Measurements from ENCODE around the gene ADCY2. TPM values are rescaled to one million over a fixed set of nuclear protein-coding genes. Genes with fewer than 3 reads are reported as not detected.

Gene ADCY2
- total and polyA plus RNA-seq, 7 experiments from 2014 or later: not detected

- Histone ChIP-seq H3K4me3 (ENCODE audit: low read length) (no peak overlapping the region), H3K9me3 (ENCODE audit: control insufficient read depth in 2 of 3, low read length in 3 of 3) (no peaks in the 10 kb centered on the region), H3K27ac (ENCODE audit: low read depth, low read length) (no peak overlapping the region), H3K36me3 (ENCODE audit: control insufficient read depth in 2 of 3, insufficient read depth in 3 of 3, low read length in 3 of 3) (no peaks in the 10 kb centered on the region), H3K27me3 (ENCODE audit: control insufficient read depth in 2 of 2, insufficient read depth in 2 of 2, low read length in 2 of 2) (no peaks in the 10 kb centered on the region), H3K4me1 (ENCODE audit: control insufficient read depth in 2 of 2, insufficient read depth in 2 of 2, low read length in 2 of 2) (no peaks in the 10 kb centered on the region)
- ATAC-seq: no peak
- DNase-seq: no peak
- Mint-ChIP-seq H3K4me1 (no peaks in the 10 kb centered on the region), H3K27me3 (peaks cover 0 to under 1% (median 0%) of the 10 kb centered on the region in 5 donors), H3K27ac (no peak overlapping the region), H3K36me3 (no peaks in the 10 kb centered on the region), H3K4me3 (no peak overlapping the region), H3K9me3 (peaks cover 0 to 10% (median 2%) of the 10 kb centered on the region in 11 donors)
- intact Hi-C loops (cut with micrococcal nuclease): no loop called here
- POLR2A ChIA-PET: no interaction called here
- CTCF ChIA-PET: no interaction called here
Observed at GRCh38 chr5:7435503-7435902, 39.6 kb downstream of the ADCY2 start.

DNA sequence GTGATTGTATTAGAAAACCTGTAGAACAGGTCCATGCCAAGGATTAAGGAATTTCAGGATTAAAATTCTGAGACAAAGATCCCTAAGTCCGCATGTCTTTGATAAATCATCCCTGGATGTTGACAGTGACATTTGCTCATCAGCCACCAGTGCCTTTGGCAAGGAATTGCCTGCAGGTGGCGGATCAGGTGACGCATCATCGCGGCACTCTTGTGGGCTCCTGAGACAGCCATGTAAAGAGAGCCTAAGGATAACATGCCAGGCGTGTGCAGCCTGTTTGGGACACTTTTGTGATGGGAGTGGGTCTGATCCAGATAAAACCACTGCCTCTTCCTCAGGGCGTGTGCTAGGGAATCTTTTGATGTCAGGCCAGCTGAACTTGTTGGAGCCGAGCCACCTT, 40.6 kb downstream of the ADCY2 start:
- no peak overlapping the region for H3K27ac Mint-ChIP-seq
- no peaks in the 10 kb centered on the region for H3K4me1 Mint-ChIP-seq
- DNase-seq (no peak), ATAC-seq (no peak)
- H3K4me3 ChIP-seq (ENCODE audit: low read length): no peak overlapping the region
- no peaks in the 10 kb centered on the region for H3K27me3 ChIP-seq (ENCODE audit: control insufficient read depth in 2 of 2, insufficient read depth in 2 of 2, low read length in 2 of 2)
- no peaks in the 10 kb centered on the region for H3K36me3 Mint-ChIP-seq
- peaks cover 0 to 5% (median 0%) of the 10 kb centered on the region in 5 donors for H3K27me3 Mint-ChIP-seq
- H3K9me3 ChIP-seq (ENCODE audit: control insufficient read depth in 2 of 3, low read length in 3 of 3): no peaks in the 10 kb centered on the region
- no peaks in the 10 kb centered on the region for H3K36me3 ChIP-seq (ENCODE audit: control insufficient read depth in 2 of 3, insufficient read depth in 3 of 3, low read length in 3 of 3)
- H3K4me3 Mint-ChIP-seq: no peak overlapping the region
- ChIA-PET POLR2A (no interaction called here), CTCF (no interaction called here)
- no peak overlapping the region for H3K27ac ChIP-seq (ENCODE audit: low read depth, low read length)
- H3K9me3 Mint-ChIP-seq: peaks cover 0 to 10% (median 3%) of the 10 kb centered on the region in 11 donors
- intact Hi-C loops (cut with micrococcal nuclease): no loop called here
- no peaks in the 10 kb centered on the region for H3K4me1 ChIP-seq (ENCODE audit: control insufficient read depth in 2 of 2, insufficient read depth in 2 of 2, low read length in 2 of 2)

GRCh38 chr5:7437836-7438235, 41.9 kb downstream of the ADCY2 start:
- Mint-ChIP-seq H3K36me3 (no peaks in the 10 kb centered on the region), H3K27ac (no peak overlapping the region), H3K4me3 (no peak overlapping the region), H3K9me3 (peaks cover 0 to 10% (median 3%) of the 10 kb centered on the region in 11 donors), H3K4me1 (no peaks in the 10 kb centered on the region), H3K27me3 (peaks cover 0 to 5% (median 0%) of the 10 kb centered on the region in 5 donors)
- intact Hi-C loops (cut with micrococcal nuclease): no loop called here
- CTCF ChIA-PET: no interaction called here
- Histone ChIP-seq H3K27me3 (ENCODE audit: control insufficient read depth in 2 of 2, insufficient read depth in 2 of 2, low read length in 2 of 2) (no peaks in the 10 kb centered on the region), H3K36me3 (ENCODE audit: control insufficient read depth in 2 of 3, insufficient read depth in 3 of 3, low read length in 3 of 3) (no peaks in the 10 kb centered on the region), H3K9me3 (ENCODE audit: control insufficient read depth in 2 of 3, low read length in 3 of 3) (no peaks in the 10 kb centered on the region), H3K27ac (ENCODE audit: low read depth, low read length) (no peak overlapping the region), H3K4me1 (ENCODE audit: control insufficient read depth in 2 of 2, insufficient read depth in 2 of 2, low read length in 2 of 2) (no peaks in the 10 kb centered on the region), H3K4me3 (ENCODE audit: low read length) (no peak overlapping the region)
- ATAC-seq: no peak
- no peak for DNase-seq
- POLR2A ChIA-PET: no interaction called here

DNA sequence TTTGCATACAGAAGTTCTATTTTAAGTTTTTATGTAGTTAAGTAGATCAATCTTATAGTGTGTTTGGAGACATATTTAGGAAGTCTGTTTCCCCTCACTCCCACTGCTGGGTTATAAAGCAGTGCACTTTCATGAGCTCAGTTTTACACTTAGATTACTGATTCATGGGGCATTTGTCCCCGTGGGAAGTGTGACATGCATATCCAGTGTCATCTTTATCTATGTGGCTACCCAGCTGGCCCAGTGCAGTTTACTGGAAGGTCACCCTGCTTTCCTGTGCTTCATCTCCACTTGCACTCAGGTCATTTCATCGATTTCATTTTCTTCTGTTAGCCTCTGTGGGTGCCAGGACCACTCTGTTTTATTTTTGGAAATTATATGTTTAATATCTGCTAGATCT, 49.1 kb downstream of the ADCY2 start:
- DNase-seq (no peak), ATAC-seq (no peak)
- H3K4me1 ChIP-seq (ENCODE audit: control insufficient read depth in 2 of 2, insufficient read depth in 2 of 2, low read length in 2 of 2): no peaks in the 10 kb centered on the region
- H3K4me3 ChIP-seq (ENCODE audit: low read length): no peak overlapping the region
- no peak overlapping the region for H3K4me3 Mint-ChIP-seq
- no peaks in the 10 kb centered on the region for H3K36me3 ChIP-seq (ENCODE audit: control insufficient read depth in 2 of 3, insufficient read depth in 3 of 3, low read length in 3 of 3)
- no peaks in the 10 kb centered on the region for H3K4me1 Mint-ChIP-seq
- no peak overlapping the region for H3K27ac Mint-ChIP-seq
- no peaks in the 10 kb centered on the region for H3K9me3 ChIP-seq (ENCODE audit: control insufficient read depth in 2 of 3, low read length in 3 of 3)
- peaks cover 0 to 5% (median 0%) of the 10 kb centered on the region in 5 donors for H3K27me3 Mint-ChIP-seq
- H3K9me3 Mint-ChIP-seq: peaks cover 0 to 6% (median 3%) of the 10 kb centered on the region in 11 donors
- H3K27me3 ChIP-seq (ENCODE audit: control insufficient read depth in 2 of 2, insufficient read depth in 2 of 2, low read length in 2 of 2): no peaks in the 10 kb centered on the region
- ChIA-PET POLR2A (no interaction called here), CTCF (no interaction called here)
- intact Hi-C loops (cut with micrococcal nuclease): no loop called here
- no peaks in the 10 kb centered on the region for H3K36me3 Mint-ChIP-seq
- H3K27ac ChIP-seq (ENCODE audit: low read depth, low read length): no peak overlapping the region

GRCh38 chr5:7445831-7446230, 49.9 kb downstream of the ADCY2 start:
- Histone ChIP-seq H3K27me3 (ENCODE audit: control insufficient read depth in 2 of 2, insufficient read depth in 2 of 2, low read length in 2 of 2) (no peaks in the 10 kb centered on the region), H3K9me3 (ENCODE audit: control insufficient read depth in 2 of 3, low read length in 3 of 3) (no peaks in the 10 kb centered on the region), H3K36me3 (ENCODE audit: control insufficient read depth in 2 of 3, insufficient read depth in 3 of 3, low read length in 3 of 3) (no peaks in the 10 kb centered on the region), H3K4me1 (ENCODE audit: control insufficient read depth in 2 of 2, insufficient read depth in 2 of 2, low read length in 2 of 2) (no peaks in the 10 kb centered on the region), H3K4me3 (ENCODE audit: low read length) (no peak overlapping the region), H3K27ac (ENCODE audit: low read depth, low read length) (no peak overlapping the region)
- H3K27me3 Mint-ChIP-seq: peaks cover 0 to 2% (median 0%) of the 10 kb centered on the region in 5 donors
- H3K9me3 Mint-ChIP-seq: peaks cover 0 to 5% (median 2%) of the 10 kb centered on the region in 11 donors
- ATAC-seq (no peak), DNase-seq (no peak)
- CTCF ChIA-PET: no interaction called here
- intact Hi-C loops (cut with micrococcal nuclease): no loop called here
- H3K4me3 Mint-ChIP-seq: no peak overlapping the region
- H3K27ac Mint-ChIP-seq: no peak overlapping the region
- H3K36me3 Mint-ChIP-seq: no peaks in the 10 kb centered on the region
- POLR2A ChIA-PET: no interaction called here
- H3K4me1 Mint-ChIP-seq: no peaks in the 10 kb centered on the region

DNA sequence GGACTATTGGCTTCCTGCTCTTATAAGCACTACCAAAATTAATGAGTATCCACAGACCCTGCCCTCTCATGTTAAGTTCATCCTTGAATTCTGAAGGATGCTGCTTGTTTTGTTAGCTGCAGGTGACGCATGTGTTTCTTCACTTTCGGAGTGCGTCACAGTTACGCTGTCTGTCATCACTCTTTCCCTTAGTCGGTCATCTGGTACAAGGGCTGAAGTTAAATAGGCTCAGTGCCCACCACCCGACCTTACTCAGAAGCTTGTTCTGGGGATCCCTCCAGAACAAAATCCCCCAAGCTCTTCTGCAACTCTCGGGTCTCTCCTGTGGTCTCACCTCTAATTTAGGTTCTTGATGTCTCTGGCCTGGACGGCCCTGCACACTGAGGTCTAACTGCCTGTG, 51.0 kb downstream of the ADCY2 start:
- intact Hi-C loops (cut with micrococcal nuclease): no loop called here
- no peak overlapping the region for H3K4me3 ChIP-seq (ENCODE audit: low read length)
- no peaks in the 10 kb centered on the region for H3K27me3 Mint-ChIP-seq
- H3K27ac Mint-ChIP-seq: no peak overlapping the region
- H3K9me3 ChIP-seq (ENCODE audit: control insufficient read depth in 2 of 3, low read length in 3 of 3): no peaks in the 10 kb centered on the region
- no peaks in the 10 kb centered on the region for H3K4me1 ChIP-seq (ENCODE audit: control insufficient read depth in 2 of 2, insufficient read depth in 2 of 2, low read length in 2 of 2)
- CTCF ChIA-PET: no interaction called here
- no peak for ATAC-seq
- no peaks in the 10 kb centered on the region for H3K27me3 ChIP-seq (ENCODE audit: control insufficient read depth in 2 of 2, insufficient read depth in 2 of 2, low read length in 2 of 2)
- H3K4me3 Mint-ChIP-seq: no peak overlapping the region
- peaks cover 0 to 5% (median 0%) of the 10 kb centered on the region in 11 donors for H3K9me3 Mint-ChIP-seq
- no peaks in the 10 kb centered on the region for H3K36me3 Mint-ChIP-seq
- no peak overlapping the region for H3K27ac ChIP-seq (ENCODE audit: low read depth, low read length)
- POLR2A ChIA-PET: no interaction called here
- H3K36me3 ChIP-seq (ENCODE audit: control insufficient read depth in 2 of 3, insufficient read depth in 3 of 3, low read length in 3 of 3): no peaks in the 10 kb centered on the region
- DNase-seq: no peak
- H3K4me1 Mint-ChIP-seq: no peaks in the 10 kb centered on the region

DNA sequence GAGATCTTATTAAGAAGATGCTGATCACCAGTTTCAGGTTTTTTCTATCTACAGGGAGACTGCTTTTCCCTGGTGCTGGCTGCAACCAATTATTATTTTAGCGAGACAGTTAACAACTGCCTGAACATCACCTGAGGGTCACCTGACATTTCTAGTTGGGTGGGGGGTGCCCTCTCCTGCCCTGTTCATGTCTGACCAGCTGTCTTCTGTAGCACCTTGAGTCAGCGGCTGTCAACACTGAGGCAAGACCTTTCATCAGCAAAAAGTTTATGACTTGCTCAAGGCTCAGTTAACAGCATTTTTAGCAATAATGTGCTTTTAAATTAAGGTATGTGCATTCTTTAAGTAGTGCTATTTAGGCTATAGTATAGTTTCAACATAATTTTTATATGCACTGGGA, 58.0 kb downstream of the ADCY2 start:
- Mint-ChIP-seq H3K4me3 (no peak overlapping the region), H3K9me3 (peaks cover 0 to 4% (median 0%) of the 10 kb centered on the region in 11 donors), H3K4me1 (no peaks in the 10 kb centered on the region), H3K27me3 (peaks cover 0 to 6% (median 0%) of the 10 kb centered on the region in 5 donors), H3K36me3 (no peaks in the 10 kb centered on the region), H3K27ac (no peak overlapping the region)
- ATAC-seq (no peak), DNase-seq (no peak)
- ChIA-PET CTCF (no interaction called here), POLR2A (no interaction called here)
- no peaks in the 10 kb centered on the region for H3K4me1 ChIP-seq (ENCODE audit: control insufficient read depth in 2 of 2, insufficient read depth in 2 of 2, low read length in 2 of 2)
- intact Hi-C loops (cut with micrococcal nuclease): no loop called here
- no peaks in the 10 kb centered on the region for H3K36me3 ChIP-seq (ENCODE audit: control insufficient read depth in 2 of 3, insufficient read depth in 3 of 3, low read length in 3 of 3)
- no peak overlapping the region for H3K27ac ChIP-seq (ENCODE audit: low read depth, low read length)
- H3K4me3 ChIP-seq (ENCODE audit: low read length): no peak overlapping the region
- H3K27me3 ChIP-seq (ENCODE audit: control insufficient read depth in 2 of 2, insufficient read depth in 2 of 2, low read length in 2 of 2): no peaks in the 10 kb centered on the region
- H3K9me3 ChIP-seq (ENCODE audit: control insufficient read depth in 2 of 3, low read length in 3 of 3): no peaks in the 10 kb centered on the region

Measured in naive thymus-derived CD4-positive, alpha-beta T cell (primary cell).